SKM-1 (cell line): ENCODE data around the gene HSD17B14.
"Not testable (repeated sequence)": the region's sequence is repeated elsewhere in the genome, so short reads cannot be mapped to it uniquely, and the experiment has no call there.

ENCODE experiments used
- DNase-seq: peaks from one replicate; lab custom pipeline; 2025; ENCODE audit not compliant: unreplicated experiment; lab: John Stamatoyannopoulos, UW

The HSD17B14 gene

DNA sequence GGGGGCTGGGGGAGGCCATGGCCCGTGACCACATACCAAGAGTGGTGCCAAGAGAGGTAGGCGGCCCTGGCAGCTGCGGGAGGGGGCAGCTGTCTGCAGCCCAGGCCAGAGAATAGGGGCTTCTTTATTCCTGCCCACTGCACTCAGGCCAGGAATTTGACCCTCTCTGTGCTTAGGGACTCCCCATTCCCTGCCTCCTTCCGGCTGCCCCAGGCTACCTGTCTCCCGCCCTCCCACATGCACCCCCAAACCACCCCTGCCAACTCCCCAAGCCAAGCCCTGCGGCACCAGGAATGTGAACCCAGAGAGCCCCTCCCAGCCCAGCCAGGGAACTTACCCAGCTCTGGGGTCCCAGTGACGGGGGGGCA is 31.4 kb upstream of the HSD17B14 start:
- no peak for DNase-seq

DNA sequence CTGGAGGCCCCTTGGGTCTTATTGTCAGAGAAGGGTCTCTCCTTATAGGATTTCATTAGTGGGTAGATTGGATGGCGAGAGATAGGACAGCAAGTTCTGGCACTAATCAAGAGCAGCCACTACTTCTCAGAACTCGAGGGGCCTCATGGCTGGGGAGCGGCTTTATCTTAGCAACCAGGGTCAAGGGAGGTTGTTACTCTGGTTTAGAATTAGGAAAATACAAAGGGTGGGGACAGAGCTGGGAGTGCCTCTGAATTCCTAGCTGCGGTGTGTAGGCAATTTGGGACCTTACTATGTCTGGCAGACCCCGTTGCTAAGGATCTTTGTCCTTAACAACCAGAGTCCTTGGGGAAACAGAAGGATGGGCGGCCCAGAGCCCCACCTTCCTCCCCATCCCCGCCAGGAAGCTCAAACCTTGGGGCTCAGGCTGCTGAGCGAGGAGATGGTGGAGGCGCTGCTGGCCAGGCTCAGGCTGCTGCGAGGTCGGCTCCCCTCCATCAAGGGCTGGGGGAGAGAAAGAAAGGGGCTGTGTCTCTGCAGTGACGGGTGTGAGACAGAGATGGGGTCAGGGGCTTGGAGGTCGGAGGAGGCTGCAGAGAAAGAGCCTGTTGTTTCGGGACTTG is 30.9 kb upstream of the HSD17B14 start:
- no peak for DNase-seq

- no peak for DNase-seq
These were observed 30.4 kb upstream of the HSD17B14 start for GRCh38 chr19:48866692-48867091.

DNA sequence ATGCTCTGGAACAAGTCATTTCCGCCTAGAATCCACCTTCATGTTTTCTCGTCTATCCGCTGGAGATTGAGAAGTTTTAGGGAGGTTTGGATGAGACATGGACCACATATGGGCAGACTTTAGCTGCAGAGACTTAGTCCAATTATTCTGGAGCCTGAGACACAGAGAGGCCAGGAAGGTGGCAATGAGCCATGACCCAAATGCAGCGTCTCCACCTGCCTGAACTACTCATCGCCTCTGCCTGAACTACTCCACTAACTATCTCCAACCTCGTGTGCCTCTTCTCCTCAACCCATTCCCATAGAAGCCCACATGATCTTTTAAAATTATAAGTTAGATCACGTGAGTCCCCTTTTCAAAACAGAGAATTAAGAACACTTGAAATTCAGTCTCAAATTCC is 26.5 kb upstream of the HSD17B14 start:
- DNase-seq = no peak

GRCh38 chr19:48861313-48861712 is 25.0 kb upstream of the HSD17B14 start:
- DNase-seq = no peak

DNA sequence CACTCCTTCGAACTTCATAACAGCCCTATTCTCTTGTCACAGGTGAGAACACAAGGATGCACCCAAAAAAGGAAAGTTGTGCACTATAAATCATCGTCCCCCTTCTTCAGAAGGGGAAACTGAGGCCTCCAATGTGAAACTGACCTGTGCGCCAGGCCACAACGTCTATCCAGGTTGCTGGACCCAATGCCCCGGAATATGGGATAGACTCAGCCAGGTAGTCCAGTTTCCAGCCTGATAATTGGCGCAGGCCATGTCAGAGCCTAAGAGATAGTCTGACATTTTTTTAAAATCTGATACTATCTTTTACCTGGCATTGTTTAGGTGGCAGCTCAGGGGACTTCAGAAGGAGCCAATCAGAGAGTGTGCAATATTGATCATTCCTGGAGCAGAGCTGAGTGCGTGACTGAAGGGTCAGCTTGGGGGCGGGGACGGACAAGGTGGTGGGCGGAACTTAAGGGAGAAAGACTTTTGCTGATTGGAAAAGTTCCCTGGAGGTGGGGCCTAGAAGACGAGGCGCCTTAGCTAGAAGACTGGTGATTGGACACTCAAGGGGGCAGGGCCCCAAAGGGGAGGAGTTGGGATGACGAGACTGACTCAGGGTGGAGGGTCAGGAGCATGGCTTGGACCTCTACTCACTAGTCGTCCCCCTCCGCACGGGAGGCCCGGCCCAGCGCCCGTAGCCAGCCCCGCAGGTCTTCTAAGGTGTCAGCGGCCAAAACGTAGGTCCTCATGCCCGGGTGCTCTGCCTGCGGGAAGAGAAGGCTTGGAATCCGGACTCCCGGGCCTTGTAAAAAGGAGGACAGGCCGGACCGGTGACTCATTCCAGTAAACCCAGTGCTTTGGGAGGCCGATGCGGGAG is 23.7 kb upstream of the HSD17B14 start:
- DNase-seq = no peak

DNA sequence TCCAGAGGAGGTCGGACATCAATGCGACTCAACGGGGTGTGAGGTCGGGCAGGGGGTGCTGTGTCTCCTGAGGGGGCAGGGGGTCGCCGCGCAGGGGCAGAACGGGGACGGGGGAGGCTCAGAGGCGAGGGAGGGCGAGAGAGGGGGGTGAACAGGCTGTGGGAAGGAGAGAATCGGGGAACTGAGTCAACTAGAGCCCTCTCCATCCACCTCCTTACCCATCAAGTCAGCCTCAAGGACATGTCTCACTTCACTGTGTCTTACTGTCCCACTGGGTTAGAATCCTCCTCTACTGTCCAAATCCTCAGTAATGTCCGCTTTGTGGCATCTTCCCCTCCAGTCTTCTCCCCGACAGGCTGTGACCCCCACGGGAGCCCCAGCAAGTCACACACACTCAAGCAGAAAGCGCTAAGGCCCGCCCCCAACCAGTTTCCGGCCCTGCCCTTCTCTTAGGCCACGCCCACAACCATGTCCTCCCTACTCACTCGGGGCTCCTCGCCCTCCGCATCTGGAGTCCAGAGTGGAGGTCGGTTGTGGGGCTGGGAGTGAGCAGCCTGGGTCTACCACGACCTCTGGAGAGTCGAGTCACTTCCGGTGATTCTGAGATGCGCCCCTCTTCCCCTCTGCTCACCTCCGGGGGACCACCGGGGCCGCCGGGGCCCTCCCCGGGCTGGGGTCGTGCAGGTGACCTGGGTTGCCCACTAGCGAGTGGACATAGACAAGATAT is 22.9 kb upstream of the HSD17B14 start:
- DNase-seq = no peak

DNA sequence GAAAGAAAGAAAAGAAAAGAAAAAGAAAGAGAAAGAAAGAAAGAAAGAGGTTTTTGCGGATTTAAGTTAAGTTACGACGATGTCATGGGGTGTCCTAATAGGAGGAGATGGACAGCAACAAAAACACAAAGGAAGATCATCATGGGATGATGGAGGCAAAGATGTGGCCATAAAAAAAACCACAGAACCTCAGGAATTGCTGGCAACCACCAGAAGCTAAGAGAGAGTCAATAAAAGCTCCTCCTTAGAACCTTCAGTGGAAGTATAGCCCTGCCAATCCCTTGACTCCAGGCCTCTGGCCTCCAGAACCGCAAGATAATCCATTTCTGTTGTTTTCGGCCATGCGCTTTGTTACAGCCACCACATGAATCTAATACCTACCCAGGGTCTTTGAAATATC is 20.6 kb upstream of the HSD17B14 start:
- no peak for DNase-seq

- no peak for DNase-seq
These were observed 17.8 kb upstream of the HSD17B14 start for GRCh38 chr19:48854103-48854502.

DNA sequence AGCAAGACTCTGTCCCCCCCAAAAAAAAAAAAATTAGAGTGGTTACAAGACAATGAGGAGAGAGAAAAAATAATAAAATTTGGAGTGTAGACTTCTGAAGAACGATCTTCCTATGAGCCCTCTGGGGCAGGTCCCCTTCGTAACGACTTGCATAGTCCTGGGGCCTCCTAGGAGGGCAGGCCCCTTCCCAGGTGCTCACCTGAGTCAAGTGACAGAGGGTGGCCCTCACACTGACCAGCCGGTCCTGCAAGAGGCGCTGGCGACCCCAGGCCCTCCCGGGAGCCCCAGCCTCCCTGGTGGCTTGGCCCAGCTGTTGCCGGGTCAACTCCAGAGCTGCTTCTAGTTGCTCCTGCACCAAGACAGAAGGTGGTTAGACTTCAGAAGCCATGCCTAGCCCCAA is 17.2 kb upstream of the HSD17B14 start:
- DNase-seq = no peak

DNA sequence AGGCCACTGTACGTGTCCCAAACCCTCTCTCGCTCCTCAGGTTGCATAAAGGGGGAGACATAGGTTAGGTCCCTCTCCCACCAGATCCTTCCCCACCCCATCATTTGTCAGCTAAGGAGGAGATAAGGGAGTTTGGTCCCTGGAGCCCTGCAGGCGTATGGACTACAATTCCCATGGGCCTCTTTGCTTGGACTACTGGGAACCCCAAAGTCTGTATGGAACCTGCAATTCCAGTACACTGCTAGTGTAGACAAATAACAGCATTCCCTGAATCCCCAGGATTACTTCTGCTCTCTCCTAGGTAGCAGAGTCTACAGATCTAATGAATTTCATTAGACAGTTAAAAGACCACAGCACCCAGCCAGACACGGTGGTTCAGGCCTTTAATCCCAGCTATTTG is 16.0 kb upstream of the HSD17B14 start:
- DNase-seq = no peak

GRCh38 chr19:48846659-48847058 is 10.4 kb upstream of the HSD17B14 start:
- DNase-seq = not testable (repeated sequence)

- DNase-seq = no peak
These were observed 9.1 kb upstream of the HSD17B14 start for GRCh38 chr19:48845384-48845783.

GRCh38 chr19:48844472-48844871 is 8.2 kb upstream of the HSD17B14 start:
- no peak for DNase-seq

- DNase-seq = no peak
These were observed 6.5 kb upstream of the HSD17B14 start for GRCh38 chr19:48842789-48843162.

DNA sequence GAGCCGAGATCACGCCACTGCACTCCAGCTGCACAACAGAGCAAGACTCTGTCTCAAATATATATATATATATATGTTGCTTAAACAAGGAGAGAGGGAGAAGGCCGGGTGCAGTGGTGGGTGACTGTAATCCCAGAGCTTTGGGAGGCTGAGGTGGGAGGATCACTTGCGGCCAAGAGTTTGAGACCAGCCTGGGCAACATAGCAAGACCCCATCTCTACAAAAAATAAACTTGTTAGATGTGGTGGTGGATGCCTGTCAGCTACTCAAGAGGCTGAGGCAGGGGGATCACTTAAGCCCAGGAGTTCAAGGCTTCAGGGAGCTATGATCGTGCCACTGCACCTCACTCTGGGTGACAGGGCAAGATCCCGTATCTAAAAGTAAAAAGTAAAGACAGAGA is 5.3 kb upstream of the HSD17B14 start:
- no peak for DNase-seq

DNA sequence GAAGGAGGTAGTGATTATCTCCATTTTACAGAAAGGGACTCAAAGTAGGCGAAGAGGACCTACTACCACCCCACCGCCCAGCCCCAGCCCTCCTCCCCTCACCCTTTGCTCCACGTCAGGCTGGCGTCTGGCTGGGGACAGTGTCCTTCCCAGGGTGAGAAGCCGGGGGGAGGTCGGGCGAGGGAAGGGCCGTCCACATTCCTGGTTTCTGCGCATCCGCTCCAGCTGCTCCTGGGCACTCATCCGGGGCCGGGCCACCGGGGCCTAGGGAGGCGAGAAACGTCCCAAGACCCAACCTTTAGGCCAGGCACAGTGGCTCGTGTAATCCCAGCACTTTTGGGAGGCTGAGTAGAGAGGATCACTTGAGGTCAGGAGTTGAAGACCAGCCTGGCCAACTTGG is 4.8 kb upstream of the HSD17B14 start:
- no peak for DNase-seq

- DNase-seq = no peak
These were observed 1.4 kb upstream of the HSD17B14 start for GRCh38 chr19:48837687-48838086.

DNA sequence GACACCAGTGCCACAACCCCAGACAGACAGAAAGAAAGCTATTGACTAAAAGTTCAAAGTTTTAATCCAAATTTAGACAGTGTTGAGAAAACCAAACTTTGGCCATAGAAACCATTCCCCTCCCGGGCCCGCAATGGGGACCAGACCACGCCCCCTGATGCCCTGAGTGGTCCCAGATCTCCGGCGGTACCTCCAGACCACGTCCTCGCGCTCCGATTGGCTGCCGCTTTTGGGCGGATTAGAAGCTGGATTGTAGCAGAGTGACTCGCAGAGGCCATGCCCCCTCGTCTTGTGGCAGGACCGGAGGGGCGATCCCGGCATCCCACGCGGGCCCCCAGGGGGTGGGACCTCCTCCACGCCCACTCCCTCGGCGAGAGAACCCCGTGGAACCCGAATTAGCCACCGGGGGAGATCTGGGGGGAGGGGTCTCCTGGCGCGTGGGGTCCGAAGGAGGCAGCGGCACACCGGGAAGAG is 797 bp upstream of the HSD17B14 start:
- DNase-seq = no peak

DNA sequence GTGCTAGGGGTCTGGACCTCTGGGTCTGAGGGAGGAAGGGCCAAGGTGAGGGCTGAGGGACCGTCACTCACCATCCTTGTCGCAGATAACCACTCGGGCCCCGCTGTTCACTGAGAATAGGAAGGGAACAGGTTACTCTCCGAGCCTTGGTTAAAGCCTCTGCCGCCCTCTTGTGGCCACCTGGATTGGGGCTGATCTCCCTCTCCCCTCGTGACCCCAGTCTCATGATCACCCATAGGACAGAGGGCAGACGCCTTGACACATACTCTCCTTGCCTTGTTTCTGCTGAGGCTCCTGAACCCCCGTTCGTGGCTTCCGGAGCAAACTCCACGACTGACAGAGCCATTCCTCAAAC is 580 bp downstream of the HSD17B14 start:
- peak; percentile 27 for DNase-seq

DNA sequence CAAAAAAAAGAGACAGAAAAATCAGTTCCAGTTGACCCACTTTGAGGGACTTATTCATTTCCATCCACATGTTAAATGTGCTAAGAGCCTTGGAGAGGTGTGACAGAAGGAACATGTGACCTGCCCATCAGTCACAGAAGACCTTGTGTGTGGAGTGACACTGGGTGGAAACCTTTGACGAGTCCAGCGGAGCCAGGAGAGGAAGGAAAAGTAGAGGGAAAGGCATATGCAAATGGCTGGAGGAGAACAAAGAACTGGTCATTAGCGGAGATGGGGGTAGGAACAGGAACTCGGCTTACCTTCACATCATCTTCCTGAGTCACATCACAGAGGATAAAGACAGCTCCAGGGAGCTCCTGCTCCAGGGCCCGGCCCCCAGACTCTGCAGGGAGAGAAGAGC is 2.3 kb downstream of the HSD17B14 start:
- DNase-seq = no peak

DNA sequence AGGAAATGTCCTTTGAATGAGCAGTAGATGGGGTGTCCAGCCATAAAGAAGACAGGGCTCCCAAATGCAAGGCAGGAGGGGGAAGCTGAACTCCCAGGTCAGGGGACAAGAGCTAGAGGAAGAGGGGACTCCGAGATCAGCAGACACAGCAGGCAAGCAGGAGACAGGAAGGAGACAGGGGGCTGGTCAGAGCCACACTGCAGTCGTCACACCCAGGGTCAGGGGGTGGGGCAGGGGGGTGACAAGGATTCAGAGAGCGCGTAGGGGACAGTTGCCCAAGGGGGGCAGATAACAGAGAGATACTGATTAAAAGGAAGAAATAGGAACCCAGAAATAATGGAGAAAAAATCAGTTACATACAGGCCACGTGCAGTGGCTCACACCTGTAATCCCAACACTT is 3.2 kb downstream of the HSD17B14 start:
- DNase-seq = no peak
